Upper lobe of left lung (tissue), 4 donors: ENCODE measurements around the gene ANKS1B.

Experiments
- EP300 ChIP-seq, 4 donors: sonication (generic); formaldehyde crosslinking; IDR thresholded peaks; one replicate each; pipeline ENCODE4 v1.5.1; 2017; ENCODE audit warnings: antibody characterized with exemption in 4 of 4, control low read depth in 2 of 4
- POLR2A ChIP-seq, 4 donors: fragments of 450-650 bp; IDR thresholded peaks; one replicate each; pipeline ENCODE4 v1.5.1; 2016 to 2017; ENCODE audit warnings: antibody characterized with exemption in 4 of 4, mild to moderate bottlenecking in 2 of 4
- POLR2AphosphoS5 ChIP-seq, 2 donors: sonication (generic); formaldehyde crosslinking; IDR thresholded peaks; one replicate each; pipeline ENCODE4 v1.5.1; 2017; ENCODE audit warnings: antibody characterized with exemption in 2 of 2
- TF ChIP-seq, protein P1 (sequence below), 6 experiments: fragments of 450-650 bp in 4 of 6; fragments of 200-600 bp in 2 of 6; sonication (generic) in 2 of 6; IDR thresholded peaks; one replicate each; pipeline ENCODE4 v1.5.1; 2016 to 2019; ENCODE audit warnings: antibody characterized with exemption in 6 of 6

DNA sequence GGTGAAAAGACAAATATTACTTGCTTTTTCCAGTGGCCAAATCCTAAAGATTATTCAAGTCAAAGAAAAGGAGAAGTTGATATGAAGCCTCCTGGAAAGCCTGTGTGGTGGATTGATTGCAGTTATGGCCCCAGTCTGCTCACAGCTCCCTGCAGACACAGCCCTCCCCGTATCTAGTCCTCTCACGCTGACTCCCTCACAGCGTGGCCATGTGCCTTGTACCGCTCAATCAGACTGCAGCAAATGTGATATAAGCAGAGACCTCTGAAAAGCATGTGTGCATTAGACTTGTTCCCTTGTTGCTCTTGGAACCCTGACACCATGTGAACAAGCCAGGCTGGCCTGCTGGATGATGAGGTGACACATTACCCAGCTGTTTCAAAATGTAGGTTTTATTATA is 735.2 kb downstream of the ANKS1B start:
- no peak for TF ChIP-seq POLR2A (IDR thresholded peaks at IDR 0.05)
- TF ChIP-seq EP300 (IDR thresholded peaks at IDR 0.05): no peak
- TF ChIP-seq, protein P1, sequence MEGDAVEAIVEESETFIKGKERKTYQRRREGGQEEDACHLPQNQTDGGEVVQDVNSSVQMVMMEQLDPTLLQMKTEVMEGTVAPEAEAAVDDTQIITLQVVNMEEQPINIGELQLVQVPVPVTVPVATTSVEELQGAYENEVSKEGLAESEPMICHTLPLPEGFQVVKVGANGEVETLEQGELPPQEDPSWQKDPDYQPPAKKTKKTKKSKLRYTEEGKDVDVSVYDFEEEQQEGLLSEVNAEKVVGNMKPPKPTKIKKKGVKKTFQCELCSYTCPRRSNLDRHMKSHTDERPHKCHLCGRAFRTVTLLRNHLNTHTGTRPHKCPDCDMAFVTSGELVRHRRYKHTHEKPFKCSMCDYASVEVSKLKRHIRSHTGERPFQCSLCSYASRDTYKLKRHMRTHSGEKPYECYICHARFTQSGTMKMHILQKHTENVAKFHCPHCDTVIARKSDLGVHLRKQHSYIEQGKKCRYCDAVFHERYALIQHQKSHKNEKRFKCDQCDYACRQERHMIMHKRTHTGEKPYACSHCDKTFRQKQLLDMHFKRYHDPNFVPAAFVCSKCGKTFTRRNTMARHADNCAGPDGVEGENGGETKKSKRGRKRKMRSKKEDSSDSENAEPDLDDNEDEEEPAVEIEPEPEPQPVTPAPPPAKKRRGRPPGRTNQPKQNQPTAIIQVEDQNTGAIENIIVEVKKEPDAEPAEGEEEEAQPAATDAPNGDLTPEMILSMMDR (IDR thresholded peaks at IDR 0.05): no peak
- TF ChIP-seq POLR2AphosphoS5 (IDR thresholded peaks at IDR 0.05): no peak
